ENCODE measurements around the gene SLC27A1. TPM values are rescaled to one million over a fixed set of nuclear protein-coding genes. Genes with fewer than 3 reads are reported as not detected.

SLC27A1 gene
- total and polyA plus RNA-seq, 2 donors (not counting 3 experiments of a cell fraction or from before 2014, with no cell fraction given), result 10.4 to 13.5 TPM

DNA sequence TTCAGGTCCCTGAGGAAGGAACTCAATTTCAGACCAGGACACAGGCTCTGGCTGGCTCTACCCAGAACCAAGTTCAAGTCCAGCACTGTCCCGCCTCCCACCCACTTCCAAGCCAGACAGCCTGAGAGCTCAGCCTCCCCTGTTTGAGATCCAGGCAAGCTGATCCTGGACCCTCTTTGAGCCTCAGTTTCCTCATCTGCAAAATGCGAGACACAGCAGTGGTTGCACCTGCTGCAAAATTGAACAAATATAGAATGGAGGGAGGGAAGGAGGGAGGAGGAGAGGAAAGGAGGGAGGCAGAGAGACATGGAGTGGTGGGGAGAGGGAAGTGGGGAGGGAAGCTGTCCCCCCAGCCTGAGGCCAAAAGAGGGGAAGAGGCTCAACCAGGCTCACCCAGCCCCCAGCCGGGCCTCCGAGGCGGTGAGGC lies 22.6 kb upstream of the SLC27A1 start:
- Histone ChIP-seq H3K4me1 (ENCODE audit: control insufficient read depth, extremely low read depth, insufficient read depth, low read length) (no peaks in the 10 kb centered on the region), H4K20me1 (replicated peaks; ENCODE audit: control insufficient read depth, extremely low read depth, insufficient read depth, low read length) (no peaks in the 10 kb centered on the region), H3K4me2 (ENCODE audit: insufficient read depth, low read length) (no peak overlapping the region), H3K9ac (replicated peaks; ENCODE audit: extremely low read depth, insufficient read depth, low read length) (no peak overlapping the region), H3K36me3 (ENCODE audit: control insufficient read depth in 2 of 2, extremely low read depth in 1 of 2, insufficient read depth in 2 of 2, low read length in 2 of 2) (no peaks in the 10 kb centered on the region), H3K79me2 (ENCODE audit: control insufficient read depth, insufficient read depth, low read length) (no peaks in the 10 kb centered on the region), H3K4me3 (replicated peaks in 1 of 3; ENCODE audit: insufficient read depth in 1 of 3, low read depth in 1 of 3, low read length in 3 of 3) (no peak overlapping the region), H3K27me3 (ENCODE audit: control insufficient read depth in 2 of 2, insufficient read depth in 2 of 2, low read length in 2 of 2) (peaks cover 8 to 14% of the 10 kb centered on the region in 2 experiments), H3K9me1 (replicated peaks; ENCODE audit: control insufficient read depth, extremely low read depth, insufficient read depth, low read length) (no peaks in the 10 kb centered on the region), H3K27ac (ENCODE audit: insufficient read depth, low read depth, low read length) (no peak overlapping the region), H2AFZ (ENCODE audit: low read depth, low read length) (peak overlapping the region; percentile 61), H3K9me3 (replicated peaks; ENCODE audit: control insufficient read depth, insufficient read depth, low read length) (no peaks in the 10 kb centered on the region)
- TF ChIP-seq POLR2AphosphoS5 (IDR thresholded peaks at IDR 0.05; ENCODE audit: insufficient read depth, low read depth, low read length) (no peak), GATA2 (IDR thresholded peaks at IDR 0.05; ENCODE audit: insufficient read depth, insufficient read length, low read depth, low read length) (no peak), MYC (IDR thresholded peaks at IDR 0.05; ENCODE audit: low read depth, low read length) (no peak), FOS (IDR thresholded peaks at IDR 0.05; ENCODE audit: borderline replicate concordance, insufficient read depth, low read length) (no peak), POLR2A (IDR thresholded peaks at IDR 0.05; ENCODE audit: low read depth, low read length) (no peak), JUN (IDR thresholded peaks at IDR 0.05; ENCODE audit: borderline replicate concordance, insufficient read depth, insufficient read length, low read depth) (no peak), EZH2 (IDR thresholded peaks at IDR 0.05; ENCODE audit: borderline replicate concordance, low read depth, low read length, severe bottlenecking) (no peak)
- TF ChIP-seq, protein P1, sequence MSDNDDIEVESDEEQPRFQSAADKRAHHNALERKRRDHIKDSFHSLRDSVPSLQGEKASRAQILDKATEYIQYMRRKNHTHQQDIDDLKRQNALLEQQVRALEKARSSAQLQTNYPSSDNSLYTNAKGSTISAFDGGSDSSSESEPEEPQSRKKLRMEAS (IDR thresholded peaks at IDR 0.05; ENCODE audit: insufficient read depth, insufficient read length), result no peak
- TF ChIP-seq, protein P2, sequence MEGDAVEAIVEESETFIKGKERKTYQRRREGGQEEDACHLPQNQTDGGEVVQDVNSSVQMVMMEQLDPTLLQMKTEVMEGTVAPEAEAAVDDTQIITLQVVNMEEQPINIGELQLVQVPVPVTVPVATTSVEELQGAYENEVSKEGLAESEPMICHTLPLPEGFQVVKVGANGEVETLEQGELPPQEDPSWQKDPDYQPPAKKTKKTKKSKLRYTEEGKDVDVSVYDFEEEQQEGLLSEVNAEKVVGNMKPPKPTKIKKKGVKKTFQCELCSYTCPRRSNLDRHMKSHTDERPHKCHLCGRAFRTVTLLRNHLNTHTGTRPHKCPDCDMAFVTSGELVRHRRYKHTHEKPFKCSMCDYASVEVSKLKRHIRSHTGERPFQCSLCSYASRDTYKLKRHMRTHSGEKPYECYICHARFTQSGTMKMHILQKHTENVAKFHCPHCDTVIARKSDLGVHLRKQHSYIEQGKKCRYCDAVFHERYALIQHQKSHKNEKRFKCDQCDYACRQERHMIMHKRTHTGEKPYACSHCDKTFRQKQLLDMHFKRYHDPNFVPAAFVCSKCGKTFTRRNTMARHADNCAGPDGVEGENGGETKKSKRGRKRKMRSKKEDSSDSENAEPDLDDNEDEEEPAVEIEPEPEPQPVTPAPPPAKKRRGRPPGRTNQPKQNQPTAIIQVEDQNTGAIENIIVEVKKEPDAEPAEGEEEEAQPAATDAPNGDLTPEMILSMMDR (IDR thresholded peaks at IDR 0.05; ENCODE audit: extremely low read depth in 1 of 2, insufficient read depth in 1 of 2, low read depth in 1 of 2, low read length in 2 of 2), result no peak
- BruUV-seq (replicated peaks), result no TSS peak
- ChIA-PET POLR2A (no interaction called here), CTCF (interaction anchor here (0.5 to 2.2 kb wide), 11 partner anchors 10 to 412 kb away, joined by 3 to 11 read pairs (median 4); partner anchors contain the start of genes MVB12A and RPL18A)
- dilution Hi-C loops (cut with MboI; ENCODE audit: extremely low pct_ligation_motif_present, low sequenced_read_pairs) (no loop called here), intact Hi-C loops (cut with micrococcal nuclease) (no loop called here)
- FAIRE-seq (no peak), DNase-seq (ENCODE audit: low read depth, low spot score) (no peak)

Measured in endothelial cell of umbilical vein (primary cell).